Muscle layer of duodenum (tissue), 2 donors: ENCODE results near the gene SREBF2.

Source experiments
- H3K27ac ChIP-seq: one replicate; pipeline ENCODE4 v1.7.0; 2013; ENCODE audit warnings: mild to moderate bottlenecking, low read length
- H3K27me3 ChIP-seq: one replicate; pipeline ENCODE4 v1.7.0; 2013; ENCODE audit warnings: low read depth, mild to moderate bottlenecking, control low read depth, low read length
- H3K36me3 ChIP-seq, 2 donors: one replicate each; pipeline ENCODE4 v1.7.0; 2013; ENCODE audit warnings: low read length in 2 of 2, control low read depth in 1 of 2, mild to moderate bottlenecking in 1 of 2; ENCODE audit not compliant: insufficient read depth in 2 of 2, control insufficient read depth in 1 of 2
- H3K4me1 ChIP-seq, 2 donors: one replicate each; pipeline ENCODE4 v1.7.0; 2013; ENCODE audit warnings: low read length in 2 of 2, mild to moderate bottlenecking in 2 of 2, control low read depth in 1 of 2, moderate library complexity in 1 of 2; ENCODE audit not compliant: insufficient read depth in 2 of 2, control insufficient read depth in 1 of 2
- H3K4me3 ChIP-seq, 2 donors: one replicate each; pipeline ENCODE4 v1.7.0; 2013; ENCODE audit warnings: low read length in 2 of 2, low read depth in 1 of 2, mild to moderate bottlenecking in 1 of 2
- H3K9me3 ChIP-seq, 2 donors: one replicate each; pipeline ENCODE4 v1.7.0; 2013; ENCODE audit warnings: low read length in 2 of 2, control low read depth in 1 of 2, mild to moderate bottlenecking in 1 of 2; ENCODE audit not compliant: control insufficient read depth in 1 of 2
- donor health status: healthy.

The SREBF2 gene

GRCh38 chr22:41919357-41920224 lies 86.7 kb downstream of the SREBF2 start:
- H3K4me3 ChIP-seq, result peak overlapping the region; percentile 48 to 65
- H3K27ac ChIP-seq, result no peak overlapping the region
- H3K9me3 ChIP-seq, result no peaks in the 10 kb centered on the region
- H3K36me3 ChIP-seq, result no peaks in the 10 kb centered on the region
- peaks cover 25% of the 10 kb centered on the region for H3K27me3 ChIP-seq
- H3K4me1 ChIP-seq, result peaks cover 0 to 30% of the 10 kb centered on the region in 2 donors

GRCh38 chr22:41920271-41920976 lies 87.5 kb downstream of the SREBF2 start:
- H3K4me1 ChIP-seq, result peaks cover 0 to 21% of the 10 kb centered on the region in 2 donors
- H3K4me3 ChIP-seq, result peak overlapping the region; percentile 48 to 65
- H3K9me3 ChIP-seq, result no peaks in the 10 kb centered on the region
- no peaks in the 10 kb centered on the region for H3K36me3 ChIP-seq
- H3K27ac ChIP-seq, result no peak overlapping the region
- H3K27me3 ChIP-seq, result peaks cover 25% of the 10 kb centered on the region

GRCh38 chr22:41922328-41922727 lies 89.4 kb downstream of the SREBF2 start:
- Histone ChIP-seq H3K4me3 (no peak overlapping the region), H3K9me3 (no peaks in the 10 kb centered on the region), H3K36me3 (no peaks in the 10 kb centered on the region), H3K27me3 (peaks cover 13% of the 10 kb centered on the region), H3K4me1 (peaks cover 0 to 29% of the 10 kb centered on the region in 2 donors), H3K27ac (no peak overlapping the region)

GRCh38 chr22:41922940-41923594 lies 90.2 kb downstream of the SREBF2 start:
- H3K36me3 ChIP-seq, result no peaks in the 10 kb centered on the region
- peaks cover 13% of the 10 kb centered on the region for H3K27me3 ChIP-seq
- H3K27ac ChIP-seq, result no peak overlapping the region
- peaks cover 0 to 25% of the 10 kb centered on the region in 2 donors for H3K4me1 ChIP-seq
- H3K9me3 ChIP-seq, result no peaks in the 10 kb centered on the region
- H3K4me3 ChIP-seq, result no peak overlapping the region

- peaks cover 13% of the 10 kb centered on the region for H3K27me3 ChIP-seq
- peaks cover 0 to 23% of the 10 kb centered on the region in 2 donors for H3K4me1 ChIP-seq
- no peak overlapping the region for H3K4me3 ChIP-seq
- H3K9me3 ChIP-seq, result no peaks in the 10 kb centered on the region
- H3K36me3 ChIP-seq, result no peaks in the 10 kb centered on the region
- no peak overlapping the region for H3K27ac ChIP-seq
Measured at GRCh38 chr22:41923595-41924276, 90.8 kb downstream of the SREBF2 start.

GRCh38 chr22:41925783-41926460 lies 93.0 kb downstream of the SREBF2 start:
- Histone ChIP-seq H3K9me3 (no peaks in the 10 kb centered on the region), H3K36me3 (no peaks in the 10 kb centered on the region), H3K4me1 (peaks cover 0 to 9% of the 10 kb centered on the region in 2 donors), H3K27ac (no peak overlapping the region), H3K4me3 (peak overlapping the region; percentile 21 to 58), H3K27me3 (peaks cover 9% of the 10 kb centered on the region)

- Histone ChIP-seq H3K4me3 (no peak overlapping the region), H3K36me3 (no peaks in the 10 kb centered on the region), H3K4me1 (peaks cover 0 to 9% of the 10 kb centered on the region in 2 donors), H3K27me3 (peaks cover 9% of the 10 kb centered on the region), H3K9me3 (no peaks in the 10 kb centered on the region), H3K27ac (no peak overlapping the region)
Measured at GRCh38 chr22:41927813-41928212, 94.9 kb downstream of the SREBF2 start.

- H3K36me3 ChIP-seq, result no peaks in the 10 kb centered on the region
- no peak overlapping the region for H3K27ac ChIP-seq
- H3K27me3 ChIP-seq, result peaks cover 9% of the 10 kb centered on the region
- H3K4me1 ChIP-seq, result peaks cover 0 to 9% of the 10 kb centered on the region in 2 donors
- no peak overlapping the region for H3K4me3 ChIP-seq
- no peaks in the 10 kb centered on the region for H3K9me3 ChIP-seq
Measured at GRCh38 chr22:41928593-41929417, 95.9 kb downstream of the SREBF2 start.

GRCh38 chr22:41929418-41929810 lies 96.5 kb downstream of the SREBF2 start:
- Histone ChIP-seq H3K4me1 (peaks cover 0 to 9% of the 10 kb centered on the region in 2 donors), H3K36me3 (no peaks in the 10 kb centered on the region), H3K27me3 (peaks cover 9% of the 10 kb centered on the region), H3K9me3 (no peaks in the 10 kb centered on the region), H3K4me3 (no peak overlapping the region), H3K27ac (no peak overlapping the region)

- H3K4me1 ChIP-seq, result peaks cover 0 to 1% of the 10 kb centered on the region in 2 donors
- no peaks in the 10 kb centered on the region for H3K27me3 ChIP-seq
- H3K4me3 ChIP-seq, result no peak overlapping the region
- no peaks in the 10 kb centered on the region for H3K36me3 ChIP-seq
- no peak overlapping the region for H3K27ac ChIP-seq
- no peaks in the 10 kb centered on the region for H3K9me3 ChIP-seq
Measured at GRCh38 chr22:41931701-41932269, 98.9 kb downstream of the SREBF2 start.
